Islet of Langerhans (tissue), 1 donor: Measurements from ENCODE around the gene SLAMF6.
"Not testable (repeated sequence)": the region's sequence is repeated elsewhere in the genome, so short reads cannot be mapped to it uniquely, and the experiment has no call there.

Experiments
- FAIRE-seq: peaks from one replicate; lab custom pipeline; 2011; peaks lifted over from hg19 to GRCh38; lab: Jason Lieb, UNC

SLAMF6 gene

GRCh38 chr1:160504651-160505050 is 18.4 kb downstream of the SLAMF6 start:
- no peak for FAIRE-seq

DNA sequence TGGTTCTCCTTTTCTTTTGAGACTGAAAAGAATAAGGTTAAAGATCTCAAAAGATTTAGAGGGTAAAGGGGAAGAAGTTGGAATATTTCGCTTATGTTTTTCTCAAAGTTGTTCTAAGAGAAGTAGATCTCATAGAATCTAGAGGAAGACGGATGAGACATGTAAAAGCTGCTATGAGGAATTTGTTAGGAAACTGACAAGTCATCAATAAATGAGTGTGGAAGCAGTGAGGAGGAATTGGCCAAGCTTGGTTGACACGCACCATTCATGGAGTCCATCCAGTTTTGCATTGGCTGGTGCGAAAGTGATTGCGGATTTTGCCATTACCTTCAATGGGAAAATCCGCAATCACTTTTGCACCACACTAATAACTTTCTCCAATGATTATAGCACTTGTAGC is 20.0 kb downstream of the SLAMF6 start:
- no peak for FAIRE-seq

DNA sequence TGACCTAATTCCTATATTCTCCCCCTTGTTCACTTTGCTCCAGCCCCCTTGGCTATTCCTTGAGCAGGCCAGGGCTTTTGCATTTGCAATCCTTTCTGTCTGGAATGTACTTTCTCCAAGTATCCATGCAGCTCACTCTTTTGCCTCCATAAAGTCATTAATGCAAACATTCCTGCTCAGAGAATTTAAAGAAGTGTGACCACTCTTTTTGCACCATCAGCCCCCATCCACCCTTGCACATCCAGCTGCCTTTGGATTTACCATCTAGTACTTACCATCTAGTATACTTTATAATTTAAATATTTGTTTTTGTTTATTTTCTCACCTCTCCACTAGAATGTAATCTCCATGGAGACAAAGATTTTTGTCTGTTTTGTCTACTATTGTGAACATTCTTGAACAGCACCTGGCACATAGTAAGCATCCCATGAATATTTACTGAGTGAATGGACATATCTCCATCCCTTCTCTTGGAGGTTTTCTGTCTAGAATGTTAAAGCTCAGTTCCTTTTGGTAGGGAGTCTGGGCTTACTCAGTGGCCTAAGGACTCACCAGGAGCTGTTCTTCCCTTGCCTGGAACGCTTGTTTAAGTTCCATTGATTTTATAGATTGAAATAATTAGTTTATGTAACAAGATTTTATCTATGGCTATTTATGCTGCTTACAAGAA is 22.6 kb downstream of the SLAMF6 start:
- no peak for FAIRE-seq

- FAIRE-seq = no peak
Observed at GRCh38 chr1:160499631-160500030, 23.4 kb downstream of the SLAMF6 start.

DNA sequence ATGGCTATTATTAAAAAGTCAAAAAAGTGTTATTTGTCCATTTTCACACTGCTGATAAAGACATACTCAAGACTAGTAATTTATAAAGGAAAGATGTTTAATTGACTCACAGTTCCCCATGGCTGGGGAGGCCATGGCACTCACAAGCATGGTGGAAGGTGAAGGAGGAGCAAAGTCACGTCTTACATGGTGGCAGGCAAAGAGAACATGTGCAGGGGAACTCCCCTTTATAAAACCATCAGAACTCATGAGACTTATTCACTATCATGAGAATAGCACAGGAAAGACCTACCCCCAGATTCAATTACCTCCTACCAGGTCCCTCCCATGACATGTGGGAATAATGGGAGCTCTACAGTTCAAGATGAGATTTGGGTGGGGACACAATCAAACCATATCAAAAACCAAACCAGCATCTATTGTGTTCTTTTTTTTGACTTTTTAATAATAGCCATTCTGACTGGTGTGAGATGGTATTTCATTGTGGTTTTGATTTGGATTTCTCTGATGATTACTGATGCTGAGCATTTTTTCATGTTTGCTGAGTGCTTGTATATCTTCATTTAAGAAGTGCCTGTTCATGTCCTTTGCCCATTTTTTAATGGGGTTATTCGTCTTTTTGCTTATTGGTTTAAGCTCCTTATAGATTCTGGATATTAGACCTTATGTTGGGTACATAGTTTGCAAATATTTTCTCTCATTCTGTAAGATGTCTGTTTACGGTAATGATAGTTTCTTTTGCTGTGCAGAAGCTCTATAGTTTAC is 24.6 kb downstream of the SLAMF6 start:
- not testable (repeated sequence) for FAIRE-seq

DNA sequence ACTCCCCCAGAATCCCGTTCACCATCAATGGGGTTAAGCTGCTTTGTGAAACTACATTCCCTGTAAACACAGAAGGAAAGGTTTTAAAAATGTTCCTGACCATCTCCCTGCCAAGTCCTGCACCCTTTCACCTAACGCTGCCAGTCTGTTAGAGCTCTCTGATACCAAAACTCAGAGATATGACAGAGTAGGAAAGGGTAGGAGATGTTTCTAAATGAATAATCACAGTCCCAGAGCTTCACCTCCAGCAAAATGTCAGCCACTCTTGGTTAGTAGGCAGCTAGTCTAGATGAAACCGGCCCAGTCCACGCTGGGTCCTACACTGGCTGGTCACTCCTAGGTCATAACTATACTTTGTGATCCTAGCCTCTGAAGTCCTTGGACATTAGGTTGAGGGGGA is 26.7 kb downstream of the SLAMF6 start:
- FAIRE-seq = no peak

GRCh38 chr1:160494620-160495019 is 28.4 kb downstream of the SLAMF6 start:
- no peak for FAIRE-seq

DNA sequence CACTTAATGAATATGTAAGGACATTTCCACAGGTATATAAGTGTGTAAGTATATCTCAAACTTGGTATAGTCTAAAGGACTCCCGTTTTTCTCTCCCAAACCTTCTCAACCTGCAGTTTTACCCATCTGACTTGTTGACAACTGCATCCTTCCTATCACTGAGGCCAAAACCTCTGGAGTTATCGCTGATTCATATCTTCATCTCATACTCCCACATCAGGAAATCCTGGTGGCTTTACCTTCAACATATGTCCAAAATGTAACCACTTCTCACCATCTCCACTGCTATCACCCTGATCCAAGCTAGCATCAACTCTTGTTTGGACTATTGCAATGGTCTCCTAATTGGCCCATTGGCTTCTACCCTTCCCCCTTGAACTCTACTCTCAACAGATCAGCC is 30.4 kb downstream of the SLAMF6 start:
- no peak for FAIRE-seq

- no peak for FAIRE-seq
Observed at GRCh38 chr1:160491981-160492380, 31.1 kb downstream of the SLAMF6 start.

DNA sequence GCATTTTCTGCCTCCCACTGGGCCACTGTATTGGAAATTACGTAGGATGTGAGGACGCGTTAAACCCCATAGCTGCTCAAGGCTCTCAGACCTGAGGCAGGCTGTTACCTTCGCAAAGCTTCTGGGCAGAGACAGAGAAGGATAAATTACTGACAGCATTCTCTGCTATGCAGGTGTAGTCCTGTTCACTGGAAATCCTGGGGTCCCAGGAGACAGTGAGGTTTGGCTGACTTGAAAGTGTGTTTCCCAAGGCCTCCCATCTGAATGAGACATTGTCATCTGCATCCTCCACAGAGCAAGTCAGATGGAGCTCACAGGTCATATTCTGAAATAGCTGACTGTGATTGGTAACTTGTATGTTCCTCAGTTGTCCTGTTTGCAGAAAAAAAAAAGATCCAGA is 32.0 kb downstream of the SLAMF6 start:
- FAIRE-seq = no peak

DNA sequence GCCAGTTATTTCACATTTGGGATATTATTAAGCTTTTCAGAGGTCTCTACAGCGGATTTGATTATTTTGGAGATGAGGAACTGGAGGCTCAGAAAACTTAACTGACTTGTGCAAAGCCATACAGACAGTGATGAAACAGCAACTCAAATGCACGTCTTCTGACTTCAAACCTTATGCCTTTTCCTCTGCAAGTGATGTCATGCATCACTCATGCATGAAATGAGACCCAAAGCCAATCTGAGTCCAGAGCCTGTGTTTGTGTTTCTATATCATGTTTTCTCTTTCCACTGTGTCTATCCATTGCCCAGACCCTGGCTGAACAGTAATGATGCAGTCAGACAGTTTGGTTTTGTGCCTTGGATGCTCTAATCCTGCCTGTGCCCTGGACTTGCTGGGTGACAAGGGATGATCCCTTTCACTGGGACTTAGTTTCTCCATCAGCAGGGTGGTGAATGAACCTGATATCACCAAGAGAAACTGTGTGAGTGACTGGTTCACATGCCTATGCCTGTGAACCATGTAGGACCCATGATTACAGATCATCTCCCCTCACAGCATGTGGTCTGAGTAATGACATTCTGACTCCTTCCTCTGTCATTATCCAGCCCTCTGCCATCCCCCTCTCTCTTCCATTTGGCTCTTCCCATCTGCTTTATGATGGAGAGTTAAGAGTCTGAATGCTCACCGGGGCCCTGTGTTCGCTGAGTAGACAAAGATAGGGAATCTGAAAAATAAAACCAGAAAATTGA is 33.4 kb downstream of the SLAMF6 start:
- no peak for FAIRE-seq

GRCh38 chr1:160488347-160489058 is 34.6 kb downstream of the SLAMF6 start:
- FAIRE-seq = no peak

DNA sequence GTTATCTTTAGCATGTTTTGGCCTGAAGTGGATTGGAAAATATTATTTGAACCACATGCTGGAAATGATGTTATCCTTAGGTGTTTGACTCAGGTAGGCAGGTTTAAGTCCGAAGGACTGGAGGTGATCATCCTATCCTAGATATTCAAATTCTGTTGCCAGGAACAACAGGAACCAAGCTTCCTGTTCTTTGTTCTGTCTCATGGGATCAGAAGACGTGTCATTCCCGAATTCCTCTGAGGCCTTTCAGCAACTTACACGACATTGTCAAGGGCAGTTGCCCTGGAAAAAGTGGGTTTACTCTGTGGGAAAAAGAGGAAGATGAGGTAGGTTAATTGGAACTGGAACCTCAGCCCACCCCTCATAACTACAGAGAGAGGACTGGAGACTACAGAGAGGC is 36.6 kb downstream of the SLAMF6 start:
- FAIRE-seq = no peak

- FAIRE-seq = no peak
Observed at GRCh38 chr1:160483505-160484185, 39.4 kb downstream of the SLAMF6 start.

- no peak for FAIRE-seq
Observed at GRCh38 chr1:160481979-160482596, 41.0 kb downstream of the SLAMF6 start.

GRCh38 chr1:160480781-160481180 is 42.3 kb downstream of the SLAMF6 start:
- FAIRE-seq = not testable (repeated sequence)

- FAIRE-seq = not testable (repeated sequence)
Observed at GRCh38 chr1:160479091-160479490, 44.0 kb downstream of the SLAMF6 start.

- no peak for FAIRE-seq
Observed at GRCh38 chr1:160474392-160475242, 48.4 kb downstream of the SLAMF6 start.

DNA sequence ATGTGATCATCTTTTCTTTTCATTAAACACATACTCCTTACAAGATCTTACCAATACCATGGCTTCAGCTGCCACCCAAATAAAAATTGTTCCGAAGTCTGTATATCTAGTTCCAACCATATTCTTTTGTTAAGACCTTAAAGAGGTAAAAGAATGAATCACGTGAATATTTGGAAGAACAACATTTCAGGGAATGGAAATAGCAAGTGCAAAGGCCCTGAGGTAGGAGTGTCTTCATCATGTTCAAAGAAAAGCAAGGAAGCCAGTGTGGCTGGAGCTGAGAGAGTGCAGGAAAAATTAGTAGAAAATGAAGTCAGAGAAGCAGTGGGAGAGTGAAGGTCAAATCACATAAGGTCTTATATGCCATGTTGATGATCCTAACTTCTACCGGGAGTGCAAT is 50.9 kb downstream of the SLAMF6 start:
- FAIRE-seq = no peak

GRCh38 chr1:160471253-160471652 is 51.8 kb downstream of the SLAMF6 start:
- no peak for FAIRE-seq

GRCh38 chr1:160467576-160467975 is 55.5 kb downstream of the SLAMF6 start:
- no peak for FAIRE-seq
